Activated B cell treated with CpG ODN at 0.5 μM for 24 hours (primary cell): ENCODE results near the gene SMOC2. TPM values are rescaled to one million over a fixed set of nuclear protein-coding genes. Genes with fewer than 3 reads are reported as not detected.

Experiments used
- ATAC-seq: fragments of 200-7000 bp; cut with Tn5 transposase; one replicate; pipeline ENCODE4 v1.10.0; 2021; ENCODE audit warnings: low read depth, mild to moderate bottlenecking, moderate library complexity
- CTCF ChIA-PET: fragments of 350-600 bp; sonication (Branson Sonifier 250); formaldehyde crosslinking; loops from one replicate; lab custom pipeline; 2021; ENCODE audit warnings: antibody characterized with exemption; lab: Charles Lee
- POLR2A ChIA-PET: fragments of 350-600 bp; sonication (Branson Sonifier 250); formaldehyde crosslinking; loops from one replicate; lab custom pipeline; 2021; ENCODE audit warnings: antibody characterized with exemption; lab: Charles Lee
- DNase-seq: peaks from one replicate; pipeline ENCODE4 v3.0.0; 2022
- H3K27ac Mint-ChIP-seq: one replicate; pipeline ENCODE4 v1.8.0; 2020; ENCODE audit warnings: mixed read lengths
- H3K27me3 Mint-ChIP-seq: one replicate; pipeline ENCODE4 v1.8.0; 2021; ENCODE audit warnings: mixed read lengths
- H3K36me3 Mint-ChIP-seq: one replicate; pipeline ENCODE4 v1.8.0; 2021; ENCODE audit warnings: low read depth, mixed read lengths
- H3K4me1 Mint-ChIP-seq: one replicate; pipeline ENCODE4 v1.8.0; 2021; ENCODE audit warnings: mixed read lengths
- H3K4me3 Mint-ChIP-seq: one replicate; pipeline ENCODE4 v1.8.0; 2020; ENCODE audit warnings: mild to moderate bottlenecking, mixed read lengths
- H3K9me3 Mint-ChIP-seq: one replicate; pipeline ENCODE4 v1.8.0; 2020; ENCODE audit warnings: mixed read lengths
- CTCF ChIP-seq: fragments of 200-600 bp; IDR thresholded peaks from one replicate; pipeline ENCODE4 v1.8.0; 2022; ENCODE audit warnings: antibody characterized with exemption, mild to moderate bottlenecking
- intact Hi-C: fragments of 100-400 bp; cut with micrococcal nuclease; formaldehyde crosslinking; loops from one replicate; pipeline ENCODE4 v1.15.1; 2024
- total RNA-seq: library from RNA; stranded (reverse); gene quantifications from 2 replicates; pipeline ENCODE4 v1.2.3, GENCODE V29; 2022

SMOC2 gene
- total RNA-seq, 1 donor from 2014 or later, result not detected

GRCh38 chr6:168671863-168672546 is 231.0 kb downstream of the SMOC2 start:
- no peak for ATAC-seq
- intact Hi-C loops, result no loop called here
- Mint-ChIP-seq H3K4me1 (no peaks in the 10 kb centered on the region), H3K27ac (no peak overlapping the region), H3K27me3 (no peaks in the 10 kb centered on the region), H3K4me3 (no peak overlapping the region), H3K9me3 (no peaks in the 10 kb centered on the region), H3K36me3 (no peaks in the 10 kb centered on the region)
- ChIA-PET CTCF (no interaction called here), POLR2A (no interaction called here)
- DNase-seq, result no peak
- TF ChIP-seq CTCF, result no peak

GRCh38 chr6:168674595-168674994 is 233.6 kb downstream of the SMOC2 start:
- DNase-seq, result no peak
- ATAC-seq, result no peak
- Mint-ChIP-seq H3K9me3 (no peaks in the 10 kb centered on the region), H3K27ac (no peak overlapping the region), H3K36me3 (no peaks in the 10 kb centered on the region), H3K4me1 (no peaks in the 10 kb centered on the region), H3K27me3 (no peaks in the 10 kb centered on the region), H3K4me3 (no peak overlapping the region)
- intact Hi-C loops, result no loop called here
- CTCF ChIA-PET, result no interaction called here
- POLR2A ChIA-PET, result no interaction called here
- TF ChIP-seq CTCF, result no peak

- intact Hi-C loops, result no loop called here
- no peaks in the 10 kb centered on the region for H3K36me3 Mint-ChIP-seq
- POLR2A ChIA-PET, result no interaction called here
- no peaks in the 10 kb centered on the region for H3K27me3 Mint-ChIP-seq
- CTCF ChIA-PET, result no interaction called here
- TF ChIP-seq CTCF, result no peak
- no peaks in the 10 kb centered on the region for H3K4me1 Mint-ChIP-seq
- H3K4me3 Mint-ChIP-seq, result no peak overlapping the region
- DNase-seq, result no peak
- peaks cover 2% of the 10 kb centered on the region for H3K9me3 Mint-ChIP-seq
- no peak for ATAC-seq
- no peak overlapping the region for H3K27ac Mint-ChIP-seq
These were observed 234.4 kb downstream of the SMOC2 start for GRCh38 chr6:168675375-168675774.

- CTCF ChIA-PET, result no interaction called here
These were observed 235.1 kb downstream of the SMOC2 start for GRCh38 chr6:168675933-168676551.

More at GRCh38 chr6:168675933-168676551, 235.1 kb downstream of the SMOC2 start:
- TF ChIP-seq CTCF, result no peak
- POLR2A ChIA-PET, result no interaction called here
- H3K27ac Mint-ChIP-seq, result no peak overlapping the region
- H3K4me1 Mint-ChIP-seq, result no peaks in the 10 kb centered on the region
- H3K4me3 Mint-ChIP-seq, result no peak overlapping the region
- H3K9me3 Mint-ChIP-seq, result peaks cover 2% of the 10 kb centered on the region
- intact Hi-C loops, result no loop called here
- ATAC-seq, result no peak
- no peaks in the 10 kb centered on the region for H3K36me3 Mint-ChIP-seq
- DNase-seq, result no peak
- H3K27me3 Mint-ChIP-seq, result no peaks in the 10 kb centered on the region
